DOHH2 (cell line): ENCODE results near the gene MAP2K6.

Experiments
- EZH2phosphoT487 ChIP-seq: fragments of 200-600 bp; sonication (generic); IDR thresholded peaks from 2 replicates; pipeline ENCODE4 v1.6.1; 2017; ENCODE audit warnings: borderline replicate concordance, mild to moderate bottlenecking, antibody characterized with exemption, low read length, moderate library complexity, mixed read lengths
- TF ChIP-seq, protein P1 (sequence below): fragments of 200-600 bp; sonication (generic); IDR thresholded peaks from one replicate; pipeline ENCODE4 v1.5.1; 2014; ENCODE audit warnings: antibody characterized with exemption, mild to moderate bottlenecking, low read depth, low read length; ENCODE audit not compliant: poor library complexity, severe bottlenecking

DNA sequence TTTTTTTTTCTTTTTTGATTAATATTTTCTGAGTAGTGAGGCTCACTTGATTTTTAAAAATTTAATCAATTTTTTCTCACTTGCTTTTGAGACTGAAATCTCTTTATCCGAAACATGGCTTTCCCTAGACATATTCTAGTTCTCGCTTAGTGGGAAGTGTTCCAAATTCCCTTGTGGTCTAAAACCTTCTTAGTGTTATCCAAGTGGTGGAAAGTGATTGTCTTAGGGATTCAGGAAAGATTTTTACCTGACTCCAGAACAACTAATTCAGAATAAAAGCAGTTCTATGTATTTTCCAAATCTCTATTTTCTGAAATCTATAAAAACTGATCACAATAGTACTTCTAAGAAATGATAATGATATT is 178.8 kb downstream of the MAP2K6 start:
- TF ChIP-seq, protein P1, sequence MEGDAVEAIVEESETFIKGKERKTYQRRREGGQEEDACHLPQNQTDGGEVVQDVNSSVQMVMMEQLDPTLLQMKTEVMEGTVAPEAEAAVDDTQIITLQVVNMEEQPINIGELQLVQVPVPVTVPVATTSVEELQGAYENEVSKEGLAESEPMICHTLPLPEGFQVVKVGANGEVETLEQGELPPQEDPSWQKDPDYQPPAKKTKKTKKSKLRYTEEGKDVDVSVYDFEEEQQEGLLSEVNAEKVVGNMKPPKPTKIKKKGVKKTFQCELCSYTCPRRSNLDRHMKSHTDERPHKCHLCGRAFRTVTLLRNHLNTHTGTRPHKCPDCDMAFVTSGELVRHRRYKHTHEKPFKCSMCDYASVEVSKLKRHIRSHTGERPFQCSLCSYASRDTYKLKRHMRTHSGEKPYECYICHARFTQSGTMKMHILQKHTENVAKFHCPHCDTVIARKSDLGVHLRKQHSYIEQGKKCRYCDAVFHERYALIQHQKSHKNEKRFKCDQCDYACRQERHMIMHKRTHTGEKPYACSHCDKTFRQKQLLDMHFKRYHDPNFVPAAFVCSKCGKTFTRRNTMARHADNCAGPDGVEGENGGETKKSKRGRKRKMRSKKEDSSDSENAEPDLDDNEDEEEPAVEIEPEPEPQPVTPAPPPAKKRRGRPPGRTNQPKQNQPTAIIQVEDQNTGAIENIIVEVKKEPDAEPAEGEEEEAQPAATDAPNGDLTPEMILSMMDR, result no peak
- no peak for TF ChIP-seq EZH2phosphoT487
